GM19043 (cell line): Measurements from ENCODE around the gene ATG2B.
"Not testable (repeated sequence)": the region's sequence is repeated elsewhere in the genome, so short reads cannot be mapped to it uniquely, and the experiment has no call there.

Experiments
- ATAC-seq: cut with Tn5 transposase; IDR thresholded peaks from one replicate; pipeline ENCODE4 v1.9.1; 2021; ENCODE audit warnings: low read depth; ENCODE audit not compliant: unreplicated experiment

The ATG2B gene

GRCh38 chr14:96260341-96260821, 102.8 kb downstream of the ATG2B start:
- ATAC-seq, result no peak

GRCh38 chr14:96257900-96258299, 105.2 kb downstream of the ATG2B start:
- ATAC-seq, result no peak

GRCh38 chr14:96257056-96257455, 106.1 kb downstream of the ATG2B start:
- ATAC-seq, result no peak

- ATAC-seq, result no peak
These were observed 106.7 kb downstream of the ATG2B start for GRCh38 chr14:96256407-96256806.

GRCh38 chr14:96255501-96256366, 107.4 kb downstream of the ATG2B start, which contains the start of gene BDKRB1:
TSS of gene BDKRB1 (plus strand) at chr14:96256210. CDS start at chr14:96263683, 7,473 bp downstream.
- no peak for ATAC-seq

GRCh38 chr14:96254687-96255086, 108.5 kb downstream of the ATG2B start:
- ATAC-seq, result no peak

- ATAC-seq, result no peak
These were observed 110.1 kb downstream of the ATG2B start for GRCh38 chr14:96252999-96253539.

- no peak for ATAC-seq
These were observed 110.7 kb downstream of the ATG2B start for GRCh38 chr14:96252323-96252998.

- ATAC-seq, result no peak
These were observed 111.4 kb downstream of the ATG2B start for GRCh38 chr14:96251656-96252155.

GRCh38 chr14:96250485-96250884, 112.7 kb downstream of the ATG2B start:
- ATAC-seq, result no peak

GRCh38 chr14:96249029-96249428, 114.1 kb downstream of the ATG2B start:
- no peak for ATAC-seq

GRCh38 chr14:96247031-96247430, 116.1 kb downstream of the ATG2B start:
- no peak for ATAC-seq

GRCh38 chr14:96246539-96246847, 116.6 kb downstream of the ATG2B start:
- no peak for ATAC-seq

- no peak for ATAC-seq
These were observed 117.2 kb downstream of the ATG2B start for GRCh38 chr14:96245710-96246538.

GRCh38 chr14:96245074-96245473, 118.1 kb downstream of the ATG2B start:
- ATAC-seq, result not testable (repeated sequence)

GRCh38 chr14:96243785-96244184, 119.4 kb downstream of the ATG2B start:
- no peak for ATAC-seq

- no peak for ATAC-seq
These were observed 121.0 kb downstream of the ATG2B start for GRCh38 chr14:96242126-96242525.

- ATAC-seq, result no peak
These were observed 122.5 kb downstream of the ATG2B start for GRCh38 chr14:96240641-96241040.

GRCh38 chr14:96239711-96240141, 123.4 kb downstream of the ATG2B start:
- ATAC-seq, result no peak

GRCh38 chr14:96238676-96239265, 124.4 kb downstream of the ATG2B start:
- no peak for ATAC-seq
